ENCODE results near the gene C17orf107.
A peak's percentile ranks its signal among the peaks of the same experiment; 100 is the strongest.

Gene C17orf107

DNA sequence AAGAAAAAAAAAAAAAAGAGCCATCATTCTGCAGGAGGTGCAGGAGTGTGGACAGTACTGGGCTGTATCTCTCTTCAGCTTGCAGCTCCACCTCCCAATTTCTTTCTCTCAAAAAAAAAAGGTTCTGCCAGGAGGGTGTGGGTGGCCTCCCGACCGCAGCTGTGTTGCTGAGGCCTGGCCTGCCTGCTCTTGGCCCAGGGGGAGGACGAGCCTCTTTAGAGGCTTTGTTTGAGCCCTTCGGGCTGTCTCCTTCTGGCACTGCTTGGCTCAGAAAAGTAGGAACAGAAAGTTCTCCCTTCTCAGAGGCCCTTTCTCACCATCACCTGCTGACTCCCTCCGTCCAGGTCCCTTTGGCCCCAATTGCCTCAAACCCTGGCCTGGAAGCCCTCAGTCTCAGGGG, 22.2 kb upstream of the C17orf107 start:
- DNase-seq, result peak; percentile 70

DNA sequence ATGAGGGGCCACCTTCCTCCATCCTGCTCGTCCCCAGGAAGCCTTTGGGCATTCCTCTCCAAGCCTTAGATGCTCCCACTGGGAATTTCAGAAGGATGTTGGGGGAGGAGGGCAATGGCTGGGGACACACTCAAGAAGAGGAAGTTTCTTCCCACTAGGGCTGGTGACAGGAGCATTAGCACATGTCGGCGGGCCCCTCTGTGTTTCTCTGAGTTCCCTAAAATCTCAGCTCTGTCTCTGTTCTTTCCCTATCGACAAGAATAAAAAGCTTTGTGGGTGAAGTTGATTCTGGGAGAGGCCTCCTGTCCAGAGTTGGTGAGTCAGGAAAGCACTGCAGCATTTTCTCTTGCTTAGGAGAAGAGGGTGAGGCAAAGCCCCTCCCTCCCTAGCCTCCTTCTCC, 19.7 kb upstream of the C17orf107 start:
- no peak for DNase-seq

DNA sequence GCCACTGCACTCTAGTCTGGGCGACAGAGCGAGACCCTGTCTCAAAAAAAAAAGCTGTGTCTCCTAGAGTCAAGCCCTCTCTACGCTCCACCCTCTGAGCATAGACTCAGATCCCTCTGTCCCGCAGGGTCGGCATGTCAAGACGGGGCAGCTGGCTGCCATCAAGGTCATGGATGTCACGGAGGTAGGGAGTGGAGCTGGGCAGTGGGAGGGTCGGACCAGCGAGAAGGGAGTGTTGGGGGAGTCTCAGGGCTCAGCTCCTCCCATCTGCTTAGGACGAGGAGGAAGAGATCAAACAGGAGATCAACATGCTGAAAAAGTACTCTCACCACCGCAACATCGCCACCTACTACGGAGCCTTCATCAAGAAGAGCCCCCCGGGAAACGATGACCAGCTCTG, 18.5 kb upstream of the C17orf107 start:
- DNase-seq, result no peak

DNA sequence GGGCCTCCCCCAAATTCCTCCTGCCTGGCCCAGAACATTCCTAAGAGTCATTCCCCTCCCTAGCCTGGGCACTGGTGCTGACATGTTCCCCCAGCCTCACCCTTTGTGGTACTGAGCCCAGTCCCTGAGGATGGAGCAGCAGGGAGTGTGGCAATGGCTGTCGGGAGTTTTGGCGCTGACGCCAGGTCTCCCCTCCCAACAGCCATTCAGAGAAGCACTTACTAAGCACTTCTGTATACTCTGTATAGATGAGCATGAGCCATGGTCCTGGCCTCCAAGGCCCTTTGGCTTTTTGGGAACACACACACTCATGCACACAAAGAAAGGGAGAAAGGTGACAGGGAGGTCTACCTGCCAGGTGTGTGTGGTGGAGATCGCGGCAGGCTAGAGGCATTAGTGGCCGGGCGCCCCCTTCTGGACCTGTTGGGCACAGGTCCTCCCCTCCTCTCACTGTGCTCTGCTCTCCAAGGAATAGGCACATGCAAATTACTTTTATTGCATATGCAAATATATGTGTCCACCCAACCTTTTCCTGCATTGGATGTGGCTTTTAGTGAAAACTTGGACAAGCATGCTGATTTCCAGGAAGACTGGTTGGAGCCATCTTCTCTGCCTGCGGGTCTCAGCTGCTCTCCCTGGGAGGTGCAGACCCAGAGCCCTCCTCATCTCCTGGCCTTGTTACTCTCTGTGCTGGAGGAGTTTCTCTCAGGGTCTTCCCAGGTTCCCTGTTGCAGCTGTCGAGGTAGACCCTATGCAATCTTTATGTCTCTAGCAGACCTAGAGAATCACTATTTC, 17.4 kb upstream of the C17orf107 start:
- DNase-seq, result peak; percentile 58

DNA sequence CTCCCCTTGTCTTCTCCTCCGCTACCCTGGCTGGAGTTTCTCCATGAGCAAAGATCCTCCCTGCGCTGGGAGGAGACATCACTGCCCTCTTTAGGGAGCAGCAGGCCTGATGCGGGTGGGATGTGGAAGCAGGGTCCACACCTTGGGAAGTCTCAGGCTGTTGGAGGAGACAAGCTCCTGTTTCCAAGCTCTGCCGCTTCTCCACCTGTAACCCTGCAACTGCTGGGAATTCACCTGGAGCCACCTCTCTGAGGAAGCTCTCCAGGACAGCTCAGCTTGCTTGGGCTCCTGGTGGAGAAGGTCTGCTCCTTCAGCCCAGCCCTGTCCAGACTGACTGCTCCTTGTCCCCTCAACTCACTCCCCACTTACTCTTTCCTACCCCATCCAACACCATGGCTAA, 14.8 kb upstream of the C17orf107 start:
- DNase-seq, result no peak

DNA sequence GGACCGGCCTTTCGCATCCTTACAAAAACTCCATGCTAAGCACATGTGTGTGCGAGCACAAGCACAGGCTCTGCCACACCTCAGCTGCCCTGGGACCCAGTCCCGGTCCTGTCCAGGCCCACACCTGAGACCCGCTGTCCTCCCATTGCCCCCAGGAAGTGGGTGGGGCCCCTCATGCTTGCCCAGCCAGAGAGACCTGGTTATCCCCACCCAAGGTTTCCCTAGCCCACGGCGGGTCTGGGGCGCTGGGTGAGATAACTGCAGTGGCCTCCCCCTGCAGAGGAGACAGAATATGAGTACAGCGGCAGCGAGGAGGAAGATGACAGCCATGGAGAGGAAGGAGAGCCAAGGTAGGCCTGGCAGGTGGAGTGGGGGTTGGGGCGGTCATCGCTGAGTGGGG, 12.5 kb upstream of the C17orf107 start:
- DNase-seq, result no peak

DNA sequence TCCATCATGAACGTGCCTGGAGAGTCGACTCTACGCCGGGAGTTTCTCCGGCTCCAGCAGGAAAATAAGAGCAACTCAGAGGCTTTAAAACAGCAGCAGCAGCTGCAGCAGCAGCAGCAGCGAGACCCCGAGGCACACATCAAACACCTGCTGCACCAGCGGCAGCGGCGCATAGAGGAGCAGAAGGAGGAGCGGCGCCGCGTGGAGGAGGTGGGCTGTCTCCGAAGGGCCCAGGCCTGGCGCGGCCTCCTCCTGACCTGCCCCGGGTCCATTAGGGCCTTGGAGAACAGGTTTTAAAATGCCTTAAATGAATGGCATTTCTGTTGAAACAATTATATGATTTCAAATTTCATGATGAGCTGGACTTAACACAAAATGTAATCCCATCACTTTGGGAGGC, 11.8 kb upstream of the C17orf107 start:
- DNase-seq, result no peak

DNA sequence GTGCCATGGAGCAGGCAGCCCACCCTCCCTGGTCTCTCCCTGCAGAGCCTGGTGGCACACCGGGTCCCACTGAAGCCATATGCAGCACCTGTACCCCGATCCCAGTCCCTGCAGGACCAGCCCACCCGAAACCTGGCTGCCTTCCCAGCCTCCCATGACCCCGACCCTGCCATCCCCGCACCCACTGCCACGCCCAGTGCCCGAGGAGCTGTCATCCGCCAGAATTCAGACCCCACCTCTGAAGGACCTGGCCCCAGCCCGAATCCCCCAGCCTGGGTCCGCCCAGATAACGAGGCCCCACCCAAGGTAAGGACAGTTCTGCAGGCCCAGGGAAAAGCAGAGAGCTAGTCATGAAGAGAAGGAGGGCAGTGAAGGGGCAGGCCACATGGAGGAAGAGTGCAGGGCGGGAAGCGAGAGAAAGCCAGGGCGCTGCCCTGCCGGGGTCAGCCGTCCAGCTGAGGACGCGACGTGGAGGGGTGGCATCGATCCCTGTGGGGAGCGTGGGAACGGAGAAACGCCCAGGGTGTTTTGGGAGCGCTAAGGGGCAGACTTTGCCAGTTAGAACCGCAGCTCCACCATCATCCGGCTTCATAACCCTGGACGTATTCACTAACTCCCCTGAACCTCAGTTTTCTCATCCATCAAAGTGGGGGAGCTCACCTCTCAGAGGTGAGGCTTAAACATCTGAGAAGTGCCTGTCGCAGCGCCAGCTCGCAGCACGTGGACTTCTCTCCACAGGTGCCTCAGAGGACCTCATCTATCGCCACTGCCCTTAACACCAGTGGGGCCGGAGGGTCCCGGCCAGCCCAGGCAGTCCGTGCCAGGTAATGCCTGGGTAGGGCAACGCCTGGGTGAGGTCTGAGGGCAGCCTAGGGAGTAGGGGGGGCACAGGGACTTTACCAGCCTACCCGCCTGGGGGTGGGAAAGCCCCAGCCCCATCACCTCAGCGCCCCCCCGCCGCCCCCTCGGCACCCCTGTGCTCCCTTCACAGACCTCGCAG, 7.6 kb upstream of the C17orf107 start:
- DNase-seq, result no peak

DNA sequence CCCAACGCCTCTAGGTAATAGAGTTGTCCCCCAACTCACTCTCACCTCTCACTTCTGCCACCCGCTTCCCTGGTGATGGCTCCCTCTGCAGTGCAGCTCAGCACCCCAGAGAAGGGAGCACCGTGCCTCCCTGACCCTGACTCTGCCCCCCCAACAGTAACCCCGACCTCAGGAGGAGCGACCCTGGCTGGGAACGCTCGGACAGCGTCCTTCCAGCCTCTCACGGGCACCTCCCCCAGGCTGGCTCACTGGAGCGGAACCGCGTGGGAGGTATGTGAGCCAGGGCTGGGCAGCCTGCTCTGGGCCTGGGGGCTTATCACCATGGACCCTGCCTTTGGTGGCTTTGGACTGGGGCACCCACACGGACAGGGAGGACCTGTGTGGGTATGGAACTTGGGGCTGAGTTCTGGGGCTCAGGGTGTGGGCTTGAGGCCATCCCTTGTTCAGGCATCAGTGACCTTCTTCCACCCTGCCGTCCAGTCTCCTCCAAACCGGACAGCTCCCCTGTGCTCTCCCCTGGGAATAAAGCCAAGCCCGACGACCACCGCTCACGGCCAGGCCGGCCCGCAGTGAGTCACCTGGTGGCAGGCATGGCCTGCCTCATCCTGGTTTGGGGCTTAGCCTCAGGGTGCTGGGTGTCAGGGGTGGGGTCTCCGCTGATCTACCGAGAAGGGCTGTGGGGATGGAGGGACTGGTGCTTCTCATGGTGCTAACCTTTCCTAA, 6.7 kb upstream of the C17orf107 start:
- no peak for DNase-seq

DNA sequence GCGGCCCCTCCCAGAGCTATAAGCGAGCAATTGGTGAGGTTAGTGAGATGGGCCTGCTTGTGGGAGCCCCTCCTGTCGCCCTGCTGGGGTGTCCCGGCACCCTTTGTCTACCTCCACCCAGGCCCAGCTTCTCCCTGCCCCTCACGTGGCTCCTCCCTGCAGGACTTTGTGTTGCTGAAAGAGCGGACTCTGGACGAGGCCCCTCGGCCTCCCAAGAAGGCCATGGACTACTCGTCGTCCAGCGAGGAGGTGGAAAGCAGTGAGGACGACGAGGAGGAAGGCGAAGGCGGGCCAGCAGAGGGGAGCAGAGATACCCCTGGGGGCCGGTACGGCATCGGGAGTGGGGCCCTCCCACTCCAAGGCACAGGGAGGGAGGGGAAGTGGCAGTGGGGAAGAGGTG, 6.1 kb upstream of the C17orf107 start:
- no peak for DNase-seq

DNA sequence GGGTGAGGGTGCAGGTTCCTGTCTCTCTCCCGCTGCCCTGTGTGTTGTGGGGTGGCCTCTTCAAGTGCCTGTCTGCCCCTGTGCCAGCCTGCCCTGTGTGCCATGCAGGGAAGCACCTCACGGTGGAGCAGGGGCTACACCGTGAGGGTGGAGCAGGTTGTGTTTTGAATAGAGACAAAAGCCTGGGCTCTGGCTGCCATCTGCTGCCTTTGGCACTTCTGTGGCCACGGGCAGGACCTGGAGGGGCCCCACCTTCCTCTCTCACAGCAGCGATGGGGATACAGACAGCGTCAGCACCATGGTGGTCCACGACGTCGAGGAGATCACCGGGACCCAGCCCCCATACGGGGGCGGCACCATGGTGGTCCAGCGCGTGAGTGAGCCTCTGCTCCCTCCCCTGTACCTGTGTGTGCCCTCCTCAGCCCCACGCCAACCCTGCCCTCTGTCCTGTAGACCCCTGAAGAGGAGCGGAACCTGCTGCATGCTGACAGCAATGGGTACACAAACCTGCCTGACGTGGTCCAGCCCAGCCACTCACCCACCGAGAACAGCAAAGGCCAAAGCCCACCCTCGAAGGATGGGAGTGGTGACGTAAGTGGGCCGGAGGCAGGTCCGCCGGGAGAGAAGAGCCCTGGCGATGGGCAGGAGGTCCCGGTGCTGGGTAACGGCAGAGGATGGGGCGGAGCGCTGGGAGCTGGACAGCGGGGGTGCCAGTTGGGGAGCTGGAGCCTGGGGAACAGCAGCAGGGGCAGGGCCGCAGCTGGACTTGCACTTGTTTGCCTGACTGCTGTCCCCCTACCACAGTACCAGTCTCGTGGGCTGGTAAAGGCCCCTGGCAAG, 5.4 kb upstream of the C17orf107 start:
- no peak for DNase-seq

DNA sequence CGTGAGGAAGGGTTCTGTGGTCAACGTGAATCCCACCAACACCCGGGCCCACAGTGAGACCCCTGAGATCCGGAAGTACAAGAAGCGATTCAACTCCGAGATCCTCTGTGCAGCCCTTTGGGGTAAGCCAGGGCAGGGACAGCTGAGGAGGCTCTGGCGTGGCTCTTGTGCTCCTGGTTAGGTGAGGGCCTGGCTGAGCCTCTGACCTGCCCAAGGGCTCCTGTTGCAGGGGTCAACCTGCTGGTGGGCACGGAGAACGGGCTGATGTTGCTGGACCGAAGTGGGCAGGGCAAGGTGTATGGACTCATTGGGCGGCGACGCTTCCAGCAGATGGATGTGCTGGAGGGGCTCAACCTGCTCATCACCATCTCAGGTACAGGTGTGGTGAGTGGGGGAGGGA, 4.2 kb upstream of the C17orf107 start:
- DNase-seq, result no peak

DNA sequence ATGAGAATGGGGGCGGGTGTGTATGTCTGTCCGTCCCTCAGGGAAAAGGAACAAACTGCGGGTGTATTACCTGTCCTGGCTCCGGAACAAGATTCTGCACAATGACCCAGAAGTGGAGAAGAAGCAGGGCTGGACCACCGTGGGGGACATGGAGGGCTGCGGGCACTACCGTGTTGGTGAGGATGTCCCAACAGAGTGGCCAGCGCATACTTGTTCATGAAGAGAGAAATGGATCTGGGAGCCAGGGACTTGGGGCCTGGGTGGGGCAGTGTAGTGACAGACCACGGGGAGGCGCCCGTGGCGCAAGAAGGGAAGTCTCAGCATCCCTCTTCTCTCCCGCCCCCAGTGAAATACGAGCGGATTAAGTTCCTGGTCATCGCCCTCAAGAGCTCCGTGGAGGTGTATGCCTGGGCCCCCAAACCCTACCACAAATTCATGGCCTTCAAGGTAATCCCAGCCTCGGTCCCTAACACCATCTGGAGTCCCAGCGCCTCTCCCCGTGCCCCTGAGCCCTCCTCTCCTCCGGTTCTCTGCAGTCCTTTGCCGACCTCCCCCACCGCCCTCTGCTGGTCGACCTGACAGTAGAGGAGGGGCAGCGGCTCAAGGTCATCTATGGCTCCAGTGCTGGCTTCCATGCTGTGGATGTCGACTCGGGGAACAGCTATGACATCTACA, 3.5 kb upstream of the C17orf107 start:
- no peak for DNase-seq

DNA sequence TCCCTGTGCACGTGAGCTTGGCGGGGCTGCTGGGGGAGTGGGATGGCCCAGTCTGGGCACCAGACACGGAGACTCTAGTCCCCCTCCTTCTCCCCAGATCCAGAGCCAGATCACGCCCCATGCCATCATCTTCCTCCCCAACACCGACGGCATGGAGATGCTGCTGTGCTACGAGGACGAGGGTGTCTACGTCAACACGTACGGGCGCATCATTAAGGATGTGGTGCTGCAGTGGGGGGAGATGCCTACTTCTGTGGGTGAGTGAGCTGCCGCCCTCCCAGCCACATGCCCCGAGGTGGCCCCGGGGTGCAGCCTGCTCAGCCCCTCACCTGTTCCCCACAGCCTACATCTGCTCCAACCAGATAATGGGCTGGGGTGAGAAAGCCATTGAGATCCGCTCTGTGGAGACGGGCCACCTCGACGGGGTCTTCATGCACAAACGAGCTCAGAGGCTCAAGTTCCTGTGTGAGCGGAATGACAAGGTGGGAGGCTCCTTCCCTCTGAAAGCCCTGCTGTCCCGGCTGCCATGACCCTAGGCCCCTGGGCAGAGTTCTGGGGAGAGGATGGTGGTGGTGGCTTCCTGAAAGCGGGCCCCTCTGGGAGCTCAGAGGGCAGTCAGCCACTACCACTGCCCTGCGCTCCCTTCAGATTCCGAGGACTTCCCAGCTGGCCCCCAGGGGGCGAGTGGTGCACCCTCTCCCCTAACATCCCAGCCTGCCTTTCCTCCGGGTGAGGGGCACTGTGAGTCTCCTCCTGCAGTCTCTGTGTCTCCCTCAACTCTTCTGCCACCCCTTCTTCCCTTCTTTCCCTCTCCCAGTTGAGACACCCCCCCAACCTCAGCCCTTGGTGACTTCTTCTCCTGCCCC, 2.8 kb upstream of the C17orf107 start:
- no peak for DNase-seq

DNA sequence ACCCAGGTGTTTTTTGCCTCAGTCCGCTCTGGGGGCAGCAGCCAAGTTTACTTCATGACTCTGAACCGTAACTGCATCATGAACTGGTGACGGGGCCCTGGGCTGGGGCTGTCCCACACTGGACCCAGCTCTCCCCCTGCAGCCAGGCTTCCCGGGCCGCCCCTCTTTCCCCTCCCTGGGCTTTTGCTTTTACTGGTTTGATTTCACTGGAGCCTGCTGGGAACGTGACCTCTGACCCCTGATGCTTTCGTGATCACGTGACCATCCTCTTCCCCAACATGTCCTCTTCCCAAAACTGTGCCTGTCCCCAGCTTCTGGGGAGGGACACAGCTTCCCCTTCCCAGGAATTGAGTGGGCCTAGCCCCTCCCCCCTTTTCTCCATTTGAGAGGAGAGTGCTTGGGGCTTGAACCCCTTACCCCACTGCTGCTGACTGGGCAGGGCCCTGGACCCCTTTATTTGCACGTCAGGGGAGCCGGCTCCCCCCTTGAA, 2.1 kb upstream of the C17orf107 start:
- DNase-seq, result no peak

DNA sequence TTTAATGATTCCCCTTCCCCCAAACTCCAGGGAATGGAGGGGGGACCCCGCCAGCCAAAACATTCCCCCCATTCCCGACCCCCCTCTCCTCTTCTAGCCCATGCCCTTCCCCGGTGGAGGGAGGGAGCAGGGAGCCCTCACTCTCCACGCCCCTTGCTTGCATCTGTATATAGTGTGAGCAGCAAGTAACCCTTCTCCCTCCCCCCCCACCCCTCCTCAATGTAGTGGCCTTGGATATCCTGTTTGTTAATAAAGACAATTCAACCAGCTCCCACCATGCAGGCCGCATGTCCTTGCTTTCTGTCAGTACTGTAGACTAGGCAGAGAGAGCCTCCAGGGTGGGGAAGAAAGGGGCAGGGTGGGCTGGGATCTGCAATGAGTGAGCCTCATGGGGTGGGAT, 1.6 kb upstream of the C17orf107 start:
- DNase-seq, result no peak

DNA sequence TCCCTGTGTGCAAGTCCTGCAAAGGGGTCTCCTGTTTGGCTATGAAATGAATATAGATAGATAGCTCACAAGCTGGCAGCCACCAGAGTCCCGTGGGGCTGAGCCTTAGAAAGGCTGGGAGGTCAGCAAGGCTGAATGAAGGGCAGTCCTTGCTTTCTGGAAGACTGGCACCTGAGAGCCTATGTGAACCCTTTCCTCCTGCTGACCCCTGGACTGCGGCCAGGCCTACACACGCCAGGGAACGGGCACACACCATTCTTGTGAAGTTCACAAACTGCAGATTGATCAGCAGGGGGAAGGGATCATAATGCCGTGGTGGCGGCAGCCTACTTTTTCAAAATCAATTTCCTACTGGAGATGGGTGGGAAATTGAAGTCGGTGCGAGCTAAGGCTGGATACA, 985 bp upstream of the C17orf107 start:
- DNase-seq, result no peak

DNA sequence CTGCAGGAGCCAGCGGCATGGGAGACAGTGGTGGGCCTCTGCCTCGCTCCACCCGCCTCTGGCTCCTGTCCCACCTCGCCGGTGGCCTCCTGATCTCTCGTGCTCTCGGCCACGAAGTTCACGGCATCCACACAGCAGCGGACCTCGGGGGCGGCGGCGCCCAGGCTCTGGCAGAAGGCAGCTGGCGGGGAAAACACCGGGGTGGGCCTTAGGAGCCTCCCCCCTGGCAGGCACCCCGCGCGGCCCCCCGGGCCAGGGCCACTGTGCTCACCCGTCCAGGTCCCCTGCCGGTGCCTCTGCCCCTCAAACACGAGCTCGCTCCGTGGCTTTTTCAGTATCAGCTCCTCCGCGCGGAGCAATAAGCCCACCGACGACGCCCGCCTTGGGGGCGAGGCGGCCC, 409 bp upstream of the C17orf107 start:
- no peak for DNase-seq

DNA sequence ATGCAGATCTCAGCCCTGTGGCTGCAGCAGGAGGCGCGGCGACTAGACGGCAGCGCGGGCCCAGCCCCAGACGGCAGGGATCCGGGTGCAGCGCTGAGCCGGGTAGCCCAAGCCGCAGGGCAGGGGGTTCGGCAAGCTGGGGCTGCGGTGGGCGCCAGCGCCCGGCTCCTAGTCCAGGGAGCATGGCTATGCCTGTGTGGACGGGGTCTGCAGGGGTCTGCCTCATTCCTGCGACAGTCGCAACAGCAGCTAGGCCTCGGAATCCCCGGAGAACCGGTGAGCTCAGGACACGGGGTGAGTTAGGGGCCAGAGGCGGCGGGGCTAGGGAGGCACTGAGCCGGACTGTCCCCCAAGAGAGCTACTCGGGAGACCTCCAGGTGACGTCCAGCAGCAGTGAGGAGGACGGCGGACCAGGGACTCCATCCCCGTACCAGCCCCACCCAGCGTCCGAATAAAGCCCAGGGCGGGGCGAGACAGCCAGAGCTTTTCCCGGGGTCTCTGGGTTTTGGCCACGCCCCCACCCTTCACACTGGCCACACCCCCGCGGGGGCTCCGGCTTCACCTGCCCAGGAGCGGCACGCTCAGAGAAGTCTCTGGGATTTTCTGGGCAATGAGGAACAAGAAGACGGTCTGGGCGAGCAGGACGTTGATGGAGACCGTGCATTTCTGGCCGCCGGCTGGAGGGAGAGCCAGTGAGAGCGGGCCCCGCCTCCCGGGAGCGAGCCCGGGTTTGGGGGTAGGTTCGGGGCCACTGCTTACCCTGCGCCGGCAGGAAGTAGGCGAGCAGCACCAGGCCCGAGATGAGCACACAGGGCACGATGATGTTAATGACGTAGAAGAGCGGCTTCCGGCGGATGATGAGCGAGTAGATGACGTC, 1.1 kb downstream of the C17orf107 start:
- no peak for DNase-seq

Measured in midbrain (tissue), 1 donor.